Measurements from ENCODE around the gene CYP3A5.
"Not testable (repeated sequence)": the region's sequence is repeated elsewhere in the genome, so short reads cannot be mapped to it uniquely, and the experiment has no call there.

Gene CYP3A5

DNA sequence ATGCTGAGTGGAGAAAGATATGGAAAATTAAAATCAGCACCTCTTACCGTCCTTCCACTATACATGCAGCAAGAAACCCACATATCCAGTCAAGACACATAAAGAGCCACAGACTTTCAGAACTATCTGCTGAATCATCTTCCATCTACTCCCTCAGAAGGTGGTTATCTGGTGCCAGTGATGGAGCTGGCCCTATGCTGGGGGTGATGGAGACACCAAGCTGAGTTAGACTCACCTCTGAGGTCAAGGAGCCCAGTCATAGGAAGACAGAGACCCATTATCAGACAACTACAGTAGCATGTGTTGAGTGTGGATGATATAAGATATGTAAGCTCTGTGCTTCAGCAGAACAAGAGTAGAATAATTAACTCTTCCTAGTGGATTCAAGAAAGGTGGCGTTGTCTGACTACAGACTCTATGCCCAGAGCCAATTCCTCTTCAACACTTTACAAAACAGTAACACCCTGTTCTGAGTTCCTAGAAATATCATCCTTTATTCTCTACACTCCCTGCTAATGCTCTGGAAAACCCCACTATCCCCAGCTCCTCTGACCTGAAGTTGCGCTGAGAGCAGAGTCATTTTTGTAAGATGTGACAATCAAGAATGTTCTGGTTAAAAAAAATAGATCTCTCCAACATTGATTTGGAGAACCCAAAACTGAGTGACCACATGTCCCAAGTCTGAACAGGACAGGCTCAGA lies 14.3 kb downstream of the CYP3A5 start (continued):
- TF ChIP-seq ZNF155 (tag by site-specific recombination; IDR thresholded peaks at IDR 0.05): no peak
- TF ChIP-seq SP2 (tag by site-specific recombination; IDR thresholded peaks at IDR 0.05): no peak
- no peak for TF ChIP-seq ZBTB21 (tag by site-specific recombination; IDR thresholded peaks at IDR 0.05)
- TF ChIP-seq ZNF501 (tag by site-specific recombination; IDR thresholded peaks at IDR 0.05): no peak
- no peak for TF ChIP-seq ZNF24 (tag by site-specific recombination; IDR thresholded peaks at IDR 0.05)
- no peak for TF ChIP-seq YY2 (tag by site-specific recombination; IDR thresholded peaks at IDR 0.05)
- TF ChIP-seq, protein P1, sequence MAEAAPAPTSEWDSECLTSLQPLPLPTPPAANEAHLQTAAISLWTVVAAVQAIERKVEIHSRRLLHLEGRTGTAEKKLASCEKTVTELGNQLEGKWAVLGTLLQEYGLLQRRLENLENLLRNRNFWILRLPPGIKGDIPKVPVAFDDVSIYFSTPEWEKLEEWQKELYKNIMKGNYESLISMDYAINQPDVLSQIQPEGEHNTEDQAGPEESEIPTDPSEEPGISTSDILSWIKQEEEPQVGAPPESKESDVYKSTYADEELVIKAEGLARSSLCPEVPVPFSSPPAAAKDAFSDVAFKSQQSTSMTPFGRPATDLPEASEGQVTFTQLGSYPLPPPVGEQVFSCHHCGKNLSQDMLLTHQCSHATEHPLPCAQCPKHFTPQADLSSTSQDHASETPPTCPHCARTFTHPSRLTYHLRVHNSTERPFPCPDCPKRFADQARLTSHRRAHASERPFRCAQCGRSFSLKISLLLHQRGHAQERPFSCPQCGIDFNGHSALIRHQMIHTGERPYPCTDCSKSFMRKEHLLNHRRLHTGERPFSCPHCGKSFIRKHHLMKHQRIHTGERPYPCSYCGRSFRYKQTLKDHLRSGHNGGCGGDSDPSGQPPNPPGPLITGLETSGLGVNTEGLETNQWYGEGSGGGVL (tag by site-specific recombination; IDR thresholded peaks at IDR 0.05): no peak

DNA sequence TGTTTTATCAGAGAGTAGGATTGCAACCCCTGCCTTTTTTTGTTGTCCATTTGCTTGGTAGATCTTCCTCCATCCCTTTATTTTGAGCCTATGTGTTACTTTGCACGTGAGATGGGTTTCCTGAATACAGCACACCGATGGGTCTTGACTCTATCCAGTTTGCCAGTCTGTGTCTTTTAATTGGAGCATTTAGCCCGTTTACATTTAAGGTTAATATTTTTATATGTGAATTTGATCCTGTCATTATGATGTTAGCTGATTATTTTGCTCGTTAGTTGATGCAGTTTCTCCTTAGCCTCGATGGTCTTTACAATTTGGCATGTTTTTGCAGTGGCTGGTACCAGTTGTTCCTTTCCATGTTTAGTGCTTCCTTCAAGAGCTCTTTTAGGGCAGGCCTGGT lies 21.9 kb downstream of the CYP3A5 start:
- peaks cover 0 to 19% of the 10 kb centered on the region in 2 experiments; a peak in 1 of 3 replicates for H3K36me3 ChIP-seq (ENCODE audit: control insufficient read depth in 2 of 2, insufficient read depth in 1 of 2, low read length in 2 of 2)
- CTCF ChIA-PET: interaction anchor here (0.7 kb wide), 1 partner anchor 1537 kb away, joined by 4 read pairs; no protein-coding TSS in a partner anchor
- POLR2A ChIA-PET; H3K9me3 ChIP-seq (ENCODE audit: control insufficient read depth, insufficient read depth, low read depth, low read length); H3K27ac ChIP-seq (ENCODE audit: extremely low read depth, low read depth, low read length); H3K4me3 ChIP-seq (ENCODE audit: low read depth, low read length); H3K4me1 ChIP-seq (ENCODE audit: control insufficient read depth, insufficient read depth, low read length): not testable (repeated sequence)

DNA sequence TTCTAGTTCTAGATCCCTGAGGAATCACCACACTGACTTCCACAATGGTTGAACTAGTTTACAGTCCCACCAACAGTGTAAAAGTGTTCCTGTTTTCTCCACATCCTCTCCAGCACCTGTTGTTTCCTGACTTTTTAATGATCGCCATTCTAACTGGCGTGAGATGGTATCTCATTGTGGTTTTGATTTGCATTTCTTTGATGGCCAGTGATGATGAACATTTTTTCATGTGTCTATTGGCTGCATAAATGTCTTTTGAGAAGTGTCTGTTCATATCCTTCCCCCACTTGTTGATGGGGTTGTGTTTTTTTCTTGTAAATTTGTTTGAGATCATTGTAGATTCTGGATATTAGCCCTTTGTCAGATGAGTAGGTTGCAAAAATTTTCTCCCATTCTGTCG lies 25.2 kb downstream of the CYP3A5 start:
- H3K4me3 ChIP-seq (ENCODE audit: low read depth, low read length); H3K4me1 ChIP-seq (ENCODE audit: control insufficient read depth, insufficient read depth, low read length); H3K36me3 ChIP-seq (ENCODE audit: control insufficient read depth in 2 of 2, insufficient read depth in 1 of 2, low read length in 2 of 2); POLR2A ChIA-PET; H3K27ac ChIP-seq (ENCODE audit: extremely low read depth, low read depth, low read length); H3K9me3 ChIP-seq (ENCODE audit: control insufficient read depth, insufficient read depth, low read depth, low read length); CTCF ChIA-PET: not testable (repeated sequence)
- peak; percentile 84 for TF ChIP-seq SCRT2 (tag by site-specific recombination; IDR thresholded peaks at IDR 0.05)
- TF ChIP-seq SCRT1 (tag by site-specific recombination; IDR thresholded peaks at IDR 0.05; ENCODE audit: borderline replicate concordance): peak; percentile 79

DNA sequence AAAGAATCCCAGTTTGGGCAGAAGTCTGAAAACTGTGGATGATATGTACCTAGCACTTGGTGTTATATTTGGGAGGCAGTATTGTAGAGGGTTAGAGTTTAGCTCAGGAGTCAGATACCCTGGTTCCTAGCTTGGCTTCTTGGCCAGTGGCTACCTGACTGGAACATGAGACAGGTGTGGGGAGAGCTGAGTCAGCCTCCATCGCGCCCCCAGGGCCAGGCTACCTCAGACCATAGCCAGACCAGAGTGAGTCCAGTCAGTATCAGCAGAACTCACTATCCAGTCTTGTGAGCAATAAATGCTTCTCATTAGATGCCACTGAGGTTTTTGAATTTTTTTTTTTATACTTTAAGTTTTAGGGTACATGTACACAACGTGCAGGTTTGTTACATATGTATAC lies 26.0 kb downstream of the CYP3A5 start:
- no peaks in the 10 kb centered on the region for H3K36me3 ChIP-seq (ENCODE audit: control insufficient read depth in 2 of 2, insufficient read depth in 1 of 2, low read length in 2 of 2)
- no peak overlapping the region for H3K4me3 ChIP-seq (ENCODE audit: low read depth, low read length)
- no peak overlapping the region for H3K27ac ChIP-seq (ENCODE audit: extremely low read depth, low read depth, low read length)
- TF ChIP-seq ZNF664 (tag by site-specific recombination; IDR thresholded peaks at IDR 0.05): no peak
- no peaks in the 10 kb centered on the region for H3K9me3 ChIP-seq (ENCODE audit: control insufficient read depth, insufficient read depth, low read depth, low read length)
- ChIA-PET CTCF (no interaction called here), POLR2A (no interaction called here)
- no peaks in the 10 kb centered on the region for H3K4me1 ChIP-seq (ENCODE audit: control insufficient read depth, insufficient read depth, low read length)

DNA sequence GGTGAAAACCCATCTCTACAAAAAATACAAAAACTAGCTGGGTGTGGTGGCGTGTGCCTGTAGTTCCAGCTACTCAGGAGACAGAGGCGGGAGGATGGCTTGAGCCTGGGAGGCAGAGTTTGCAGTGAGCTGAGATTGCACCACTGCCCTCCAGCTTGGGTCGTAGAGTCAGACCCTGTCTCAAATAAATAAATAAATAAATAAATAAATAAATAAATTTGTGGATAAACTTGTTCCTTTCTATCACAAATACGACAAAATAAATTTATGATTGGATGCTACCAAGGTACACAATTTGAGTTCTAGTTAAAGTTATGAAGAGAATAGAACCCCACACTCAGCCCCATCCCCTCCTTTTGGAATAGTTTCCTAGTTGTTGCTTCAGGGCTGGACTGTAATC lies 26.5 kb downstream of the CYP3A5 start:
- POLR2A ChIA-PET; H3K36me3 ChIP-seq (ENCODE audit: control insufficient read depth in 2 of 2, insufficient read depth in 1 of 2, low read length in 2 of 2); H3K27ac ChIP-seq (ENCODE audit: extremely low read depth, low read depth, low read length); CTCF ChIA-PET; H3K4me3 ChIP-seq (ENCODE audit: low read depth, low read length); H3K4me1 ChIP-seq (ENCODE audit: control insufficient read depth, insufficient read depth, low read length); H3K9me3 ChIP-seq (ENCODE audit: control insufficient read depth, insufficient read depth, low read depth, low read length): not testable (repeated sequence)
- TF ChIP-seq ZNF629 (tag by site-specific recombination; IDR thresholded peaks at IDR 0.05): 0 out of 2 replicates have a peak, but pooled peaks have one; percentile 34
- 0 out of 2 replicates have a peak, but pooled peaks have one; percentile 5 for TF ChIP-seq ZNF404 (tag by site-specific recombination; IDR thresholded peaks at IDR 0.05)
- TF ChIP-seq ZNF555 (tag by site-specific recombination; conservative IDR thresholded peaks at IDR 0.05): peak; percentile 59
- peak; percentile 83 for TF ChIP-seq ZNF394 (tag by site-specific recombination; IDR thresholded peaks at IDR 0.05; ENCODE audit: borderline replicate concordance)
- TF ChIP-seq RBAK (tag by site-specific recombination; IDR thresholded peaks at IDR 0.05): 0 out of 2 replicates have a peak, but pooled peaks have one; percentile 23
- TF ChIP-seq ZNF140 (tag by site-specific recombination; IDR thresholded peaks at IDR 0.05): peak; percentile 44; the same call in 1 of the 2 replicates
- TF ChIP-seq, protein P2, sequence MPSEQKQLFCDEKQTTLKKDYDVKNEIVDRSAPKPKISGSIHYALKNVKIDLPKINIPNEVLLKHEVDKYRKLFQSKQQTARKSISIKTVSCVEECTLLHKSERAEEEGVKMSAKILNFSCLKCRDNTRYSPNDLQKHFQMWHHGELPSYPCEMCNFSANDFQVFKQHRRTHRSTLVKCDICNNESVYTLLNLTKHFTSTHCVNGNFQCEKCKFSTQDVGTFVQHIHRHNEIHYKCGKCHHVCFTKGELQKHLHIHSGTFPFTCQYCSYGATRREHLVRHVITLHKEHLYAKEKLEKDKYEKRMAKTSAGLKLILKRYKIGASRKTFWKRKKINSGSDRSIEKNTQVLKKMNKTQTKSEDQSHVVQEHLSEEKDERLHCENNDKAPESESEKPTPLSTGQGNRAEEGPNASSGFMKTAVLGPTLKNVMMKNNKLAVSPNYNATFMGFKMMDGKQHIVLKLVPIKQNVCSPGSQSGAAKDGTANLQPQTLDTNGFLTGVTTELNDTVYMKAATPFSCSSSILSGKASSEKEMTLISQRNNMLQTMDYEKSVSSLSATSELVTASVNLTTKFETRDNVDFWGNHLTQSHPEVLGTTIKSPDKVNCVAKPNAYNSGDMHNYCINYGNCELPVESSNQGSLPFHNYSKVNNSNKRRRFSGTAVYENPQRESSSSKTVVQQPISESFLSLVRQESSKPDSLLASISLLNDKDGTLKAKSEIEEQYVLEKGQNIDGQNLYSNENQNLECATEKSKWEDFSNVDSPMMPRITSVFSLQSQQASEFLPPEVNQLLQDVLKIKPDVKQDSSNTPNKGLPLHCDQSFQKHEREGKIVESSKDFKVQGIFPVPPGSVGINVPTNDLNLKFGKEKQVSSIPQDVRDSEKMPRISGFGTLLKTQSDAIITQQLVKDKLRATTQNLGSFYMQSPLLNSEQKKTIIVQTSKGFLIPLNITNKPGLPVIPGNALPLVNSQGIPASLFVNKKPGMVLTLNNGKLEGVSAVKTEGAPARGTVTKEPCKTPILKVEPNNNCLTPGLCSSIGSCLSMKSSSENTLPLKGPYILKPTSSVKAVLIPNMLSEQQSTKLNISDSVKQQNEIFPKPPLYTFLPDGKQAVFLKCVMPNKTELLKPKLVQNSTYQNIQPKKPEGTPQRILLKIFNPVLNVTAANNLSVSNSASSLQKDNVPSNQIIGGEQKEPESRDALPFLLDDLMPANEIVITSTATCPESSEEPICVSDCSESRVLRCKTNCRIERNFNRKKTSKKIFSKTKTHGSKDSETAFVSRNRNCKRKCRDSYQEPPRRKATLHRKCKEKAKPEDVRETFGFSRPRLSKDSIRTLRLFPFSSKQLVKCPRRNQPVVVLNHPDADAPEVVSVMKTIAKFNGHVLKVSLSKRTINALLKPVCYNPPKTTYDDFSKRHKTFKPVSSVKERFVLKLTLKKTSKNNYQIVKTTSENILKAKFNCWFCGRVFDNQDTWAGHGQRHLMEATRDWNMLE (tag by site-specific recombination; conservative IDR thresholded peaks at IDR 0.05; ENCODE audit: low read depth): peak; percentile 77
- TF ChIP-seq ZNF266 (tag by site-specific recombination; IDR thresholded peaks at IDR 0.05; ENCODE audit: low read depth): peak; percentile 45; the same call in 1 of the 2 replicates
- TF ChIP-seq ZNF654 (tag by site-specific recombination; IDR thresholded peaks at IDR 0.05; ENCODE audit: low read depth): 0 out of 2 replicates have a peak, but pooled peaks have one; percentile 19
- TF ChIP-seq ZNF426 (tag by site-specific recombination; IDR thresholded peaks at IDR 0.05): peak; percentile 69
